ENCODE data around the gene SCAMP4.

The SCAMP4 gene

DNA sequence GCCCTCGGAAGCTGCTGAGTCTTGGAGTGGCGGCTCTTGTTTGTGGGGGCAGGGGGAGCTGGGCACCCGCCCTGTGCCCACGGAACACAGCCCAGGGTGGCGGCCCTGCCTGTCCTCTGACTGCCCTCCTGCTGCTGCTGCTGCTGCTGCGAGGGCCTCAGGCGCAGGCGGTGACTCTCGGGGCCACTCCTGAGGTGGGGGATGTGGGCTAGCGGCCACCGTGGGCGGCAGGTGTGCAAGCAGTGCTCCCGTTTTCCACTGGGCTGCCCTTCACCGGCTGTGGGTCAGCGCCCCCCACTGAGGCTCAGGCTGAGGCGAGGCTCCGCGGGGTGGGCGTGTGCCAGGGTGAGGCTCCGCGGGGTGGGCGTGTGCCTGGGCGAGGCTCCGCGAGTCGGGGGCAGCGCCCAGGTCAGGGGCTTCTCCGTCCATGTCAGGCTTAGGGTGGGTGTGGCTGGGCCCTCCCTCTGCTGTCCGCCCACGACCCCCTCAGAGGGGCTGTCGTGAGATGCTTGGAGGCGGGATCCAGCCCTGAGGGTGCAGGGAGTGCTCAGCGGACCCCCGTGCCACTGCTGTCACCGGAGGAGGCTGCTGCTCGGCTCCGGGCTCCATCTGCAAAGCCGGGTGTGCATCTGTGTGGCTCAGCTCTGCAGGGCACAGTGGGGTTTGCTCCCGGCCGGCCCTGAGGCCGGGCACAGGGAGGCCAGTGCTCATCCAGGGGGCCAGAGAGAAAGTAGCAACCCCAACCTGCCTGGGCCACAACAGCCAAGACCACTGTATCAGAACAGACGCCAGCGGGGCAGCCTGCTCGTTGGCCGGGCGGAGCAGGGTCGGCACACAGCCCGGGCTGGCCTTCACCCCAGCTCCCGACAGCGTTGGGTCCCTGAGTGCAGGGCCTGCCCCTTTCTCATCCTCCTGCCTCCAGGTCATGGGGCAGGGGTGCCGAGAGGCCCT is 50.2 kb downstream of the SCAMP4 start:
- no peaks in the 10 kb centered on the region for H3K27me3 ChIP-seq (ENCODE audit: low read depth, low read length)
- peaks cover 20% of the 10 kb centered on the region for H3K36me3 ChIP-seq (replicated peaks; ENCODE audit: low read depth, low read length)
- H2AFZ ChIP-seq (ENCODE audit: low read depth, low read length) = no peak overlapping the region
- H3K4me2 ChIP-seq (ENCODE audit: low read length) = no peak overlapping the region
- H3K27ac ChIP-seq (ENCODE audit: low read length) = no peak overlapping the region
- H3K4me3 ChIP-seq (ENCODE audit: low read length) = no peak overlapping the region
- H3K9me3 ChIP-seq (ENCODE audit: insufficient read depth, low read length) = no peaks in the 10 kb centered on the region
- H4K20me1 ChIP-seq (ENCODE audit: insufficient read depth, low read length) = peaks cover 89% of the 10 kb centered on the region
- peaks cover 94% of the 10 kb centered on the region for H3K79me2 ChIP-seq (ENCODE audit: low read length)
- no peak overlapping the region for H3K9ac ChIP-seq (ENCODE audit: low read length)
- TF ChIP-seq, protein P1, sequence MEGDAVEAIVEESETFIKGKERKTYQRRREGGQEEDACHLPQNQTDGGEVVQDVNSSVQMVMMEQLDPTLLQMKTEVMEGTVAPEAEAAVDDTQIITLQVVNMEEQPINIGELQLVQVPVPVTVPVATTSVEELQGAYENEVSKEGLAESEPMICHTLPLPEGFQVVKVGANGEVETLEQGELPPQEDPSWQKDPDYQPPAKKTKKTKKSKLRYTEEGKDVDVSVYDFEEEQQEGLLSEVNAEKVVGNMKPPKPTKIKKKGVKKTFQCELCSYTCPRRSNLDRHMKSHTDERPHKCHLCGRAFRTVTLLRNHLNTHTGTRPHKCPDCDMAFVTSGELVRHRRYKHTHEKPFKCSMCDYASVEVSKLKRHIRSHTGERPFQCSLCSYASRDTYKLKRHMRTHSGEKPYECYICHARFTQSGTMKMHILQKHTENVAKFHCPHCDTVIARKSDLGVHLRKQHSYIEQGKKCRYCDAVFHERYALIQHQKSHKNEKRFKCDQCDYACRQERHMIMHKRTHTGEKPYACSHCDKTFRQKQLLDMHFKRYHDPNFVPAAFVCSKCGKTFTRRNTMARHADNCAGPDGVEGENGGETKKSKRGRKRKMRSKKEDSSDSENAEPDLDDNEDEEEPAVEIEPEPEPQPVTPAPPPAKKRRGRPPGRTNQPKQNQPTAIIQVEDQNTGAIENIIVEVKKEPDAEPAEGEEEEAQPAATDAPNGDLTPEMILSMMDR (IDR thresholded peaks at IDR 0.05; ENCODE audit: low read depth, low read length) = no peak
- no peak for TF ChIP-seq EZH2phosphoT487 (IDR thresholded peaks at IDR 0.05; ENCODE audit: low read depth)
- no peaks in the 10 kb centered on the region for H3K4me1 ChIP-seq (ENCODE audit: low read length)

DNA sequence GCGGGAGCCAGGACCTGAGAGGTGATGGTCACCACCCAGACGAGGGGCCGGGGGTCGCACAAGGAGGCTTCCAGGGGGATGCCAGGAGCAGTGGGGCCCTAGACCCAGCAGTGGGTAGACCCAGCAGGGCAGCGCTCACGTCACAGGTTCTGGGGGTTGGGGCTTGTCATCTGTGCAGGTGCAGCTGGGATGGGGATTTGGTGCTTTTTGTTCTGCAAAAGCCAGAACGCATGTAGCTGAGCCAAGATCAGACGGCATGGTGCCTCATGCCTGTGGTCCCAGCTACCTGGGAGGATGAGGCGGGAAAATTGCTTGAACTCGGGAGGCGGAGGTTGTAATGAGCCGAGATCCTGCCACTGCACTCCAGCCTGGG is 50.9 kb downstream of the SCAMP4 start:
- Histone ChIP-seq H3K9ac (ENCODE audit: low read length) (no peak overlapping the region), H2AFZ (ENCODE audit: low read depth, low read length) (no peak overlapping the region), H3K36me3 (replicated peaks; ENCODE audit: low read depth, low read length) (peaks cover 20% of the 10 kb centered on the region), H3K4me1 (ENCODE audit: low read length) (no peaks in the 10 kb centered on the region), H3K27me3 (ENCODE audit: low read depth, low read length) (no peaks in the 10 kb centered on the region), H3K27ac (ENCODE audit: low read length) (no peak overlapping the region), H3K79me2 (ENCODE audit: low read length) (peaks cover 94% of the 10 kb centered on the region), H3K4me3 (ENCODE audit: low read length) (no peak overlapping the region), H3K9me3 (ENCODE audit: insufficient read depth, low read length) (no peaks in the 10 kb centered on the region), H4K20me1 (ENCODE audit: insufficient read depth, low read length) (peaks cover 89% of the 10 kb centered on the region), H3K4me2 (ENCODE audit: low read length) (no peak overlapping the region)
- no peak for TF ChIP-seq EZH2phosphoT487 (IDR thresholded peaks at IDR 0.05; ENCODE audit: low read depth)
- TF ChIP-seq, protein P1 (IDR thresholded peaks at IDR 0.05; ENCODE audit: low read depth, low read length) = no peak

GRCh38 chr19:1956868-1957492 is 51.8 kb downstream of the SCAMP4 start:
- Histone ChIP-seq H3K27ac (ENCODE audit: low read length) (no peak overlapping the region), H4K20me1 (ENCODE audit: insufficient read depth, low read length) (peaks cover 93% of the 10 kb centered on the region), H3K9ac (ENCODE audit: low read length) (no peak overlapping the region), H2AFZ (ENCODE audit: low read depth, low read length) (no peak overlapping the region), H3K4me3 (ENCODE audit: low read length) (no peak overlapping the region), H3K4me2 (ENCODE audit: low read length) (no peak overlapping the region), H3K79me2 (ENCODE audit: low read length) (peaks cover 94% of the 10 kb centered on the region), H3K9me3 (ENCODE audit: insufficient read depth, low read length) (no peaks in the 10 kb centered on the region), H3K27me3 (ENCODE audit: low read depth, low read length) (no peaks in the 10 kb centered on the region), H3K36me3 (replicated peaks; ENCODE audit: low read depth, low read length) (peaks cover 20% of the 10 kb centered on the region), H3K4me1 (ENCODE audit: low read length) (no peaks in the 10 kb centered on the region)
- TF ChIP-seq EZH2phosphoT487 (IDR thresholded peaks at IDR 0.05; ENCODE audit: low read depth) = no peak
- TF ChIP-seq, protein P1 (IDR thresholded peaks at IDR 0.05; ENCODE audit: low read depth, low read length) = no peak

GRCh38 chr19:1957562-1958248 is 52.5 kb downstream of the SCAMP4 start:
- H3K36me3 ChIP-seq (replicated peaks; ENCODE audit: low read depth, low read length) = peaks cover 18% of the 10 kb centered on the region
- H3K27me3 ChIP-seq (ENCODE audit: low read depth, low read length) = no peaks in the 10 kb centered on the region
- no peak overlapping the region for H3K4me3 ChIP-seq (ENCODE audit: low read length)
- no peaks in the 10 kb centered on the region for H3K4me1 ChIP-seq (ENCODE audit: low read length)
- H4K20me1 ChIP-seq (ENCODE audit: insufficient read depth, low read length) = peaks cover 93% of the 10 kb centered on the region
- no peak overlapping the region for H3K4me2 ChIP-seq (ENCODE audit: low read length)
- H3K9me3 ChIP-seq (ENCODE audit: insufficient read depth, low read length) = no peaks in the 10 kb centered on the region
- no peak overlapping the region for H3K27ac ChIP-seq (ENCODE audit: low read length)
- H3K79me2 ChIP-seq (ENCODE audit: low read length) = peaks cover 94% of the 10 kb centered on the region
- TF ChIP-seq EZH2phosphoT487 (IDR thresholded peaks at IDR 0.05; ENCODE audit: low read depth) = no peak
- TF ChIP-seq, protein P1 (IDR thresholded peaks at IDR 0.05; ENCODE audit: low read depth, low read length) = no peak
- H2AFZ ChIP-seq (ENCODE audit: low read depth, low read length) = no peak overlapping the region
- no peak overlapping the region for H3K9ac ChIP-seq (ENCODE audit: low read length)

Data from OCI-LY3 (cell line).